HepG2 (cell line): ENCODE data around the gene GFPT1. TPM values are rescaled to one million over a fixed set of nuclear protein-coding genes. Genes with fewer than 3 reads are reported as not detected.
A peak's percentile ranks its signal among the peaks of the same experiment; 100 is the strongest.

Source experiments
- ATM ChIP-seq: fragments of 450-650 bp; IDR thresholded peaks from 2 replicates; pipeline ENCODE4 v1.7.1; 2017; ENCODE audit warnings: mild to moderate bottlenecking, borderline replicate concordance
- CEBPZ ChIP-seq: IDR thresholded peaks from 2 replicates; pipeline ENCODE4 v1.6.1; 2012; ENCODE audit warnings: low read length, improper control_type of control experiment
- ELF3 ChIP-seq: IDR thresholded peaks from 2 replicates; pipeline ENCODE4 v1.6.1; 2016; ENCODE audit warnings: missing genetic modification reagents, missing compliant biosample characterization
- FOXC1 ChIP-seq: sonication (generic); formaldehyde crosslinking; IDR thresholded peaks from 2 replicates; pipeline ENCODE4 v1.8.0; 2022; ENCODE audit warnings: mild to moderate bottlenecking, missing genetic modification reagents, borderline replicate concordance
- KDM2A ChIP-seq: sonication (generic); formaldehyde crosslinking; IDR thresholded peaks from 2 replicates; pipeline ENCODE4 v1.4.0; 2020; ENCODE audit warnings: low read depth, missing genetic modification reagents, borderline replicate concordance
- MED8 ChIP-seq: sonication (generic); formaldehyde crosslinking; IDR thresholded peaks from 2 replicates; pipeline ENCODE4 v1.8.1; 2023; ENCODE audit warnings: mild to moderate bottlenecking, missing genetic modification reagents; ENCODE audit not compliant: insufficient replicate concordance
- MEIS1 ChIP-seq: sonication (generic); formaldehyde crosslinking; IDR thresholded peaks from 2 replicates; pipeline ENCODE4 v1.9.0; 2021; ENCODE audit warnings: mild to moderate bottlenecking, missing genetic modification reagents, moderate library complexity, borderline replicate concordance
- NFAT5 ChIP-seq: sonication (generic); formaldehyde crosslinking; IDR thresholded peaks from 2 replicates; pipeline ENCODE4 v1.4.0; 2020; ENCODE audit warnings: missing genetic modification reagents
- PRPF4 ChIP-seq: fragments of 200-400 bp; formaldehyde crosslinking; IDR thresholded peaks from 2 replicates; pipeline ENCODE4 v1.6.1; 2016; ENCODE audit warnings: low read length, low read depth; ENCODE audit not compliant: poor library complexity, severe bottlenecking
- RAD51 ChIP-seq: fragments of 450-650 bp; IDR thresholded peaks from 2 replicates; pipeline ENCODE4 v1.6.1; 2016; ENCODE audit warnings: borderline replicate concordance
- SOX6 ChIP-seq, 2 experiments: fragments of 450-650 bp in 1 of 2; sonication (generic) in 1 of 2; formaldehyde crosslinking in 1 of 2; IDR thresholded peaks; 2 replicates each; pipeline versions ENCODE4 v1.4.0 to v1.6.1; 2017 to 2020; ENCODE audit warnings: antibody characterized with exemption in 1 of 2, mild to moderate bottlenecking in 1 of 2, missing genetic modification reagents in 1 of 2
- SP5 ChIP-seq: IDR thresholded peaks from 2 replicates; pipeline ENCODE4 v1.6.1; 2016; ENCODE audit warnings: low read depth, borderline replicate concordance
- USF2 ChIP-seq, 2 experiments: sonication (generic) in 1 of 2; formaldehyde crosslinking in 1 of 2; IDR thresholded peaks; 2 replicates each; pipeline versions ENCODE4 v1.5.1 to v1.6.1; 2011 to 2020; ENCODE audit warnings: borderline replicate concordance in 1 of 2, low read depth in 1 of 2, low read length in 1 of 2, mild to moderate bottlenecking in 1 of 2, missing genetic modification reagents in 1 of 2, moderate library complexity in 1 of 2
- ZNF296 ChIP-seq: sonication (generic); formaldehyde crosslinking; conservative IDR thresholded peaks from 2 replicates; pipeline ENCODE4 v1.5.0; 2020; ENCODE audit warnings: mild to moderate bottlenecking, missing genetic modification reagents
- ZNF432 ChIP-seq: sonication (generic); formaldehyde crosslinking; IDR thresholded peaks from 2 replicates; pipeline ENCODE4 v1.5.0; 2020; ENCODE audit warnings: missing genetic modification reagents, mild to moderate bottlenecking, borderline replicate concordance
- ZNF7 ChIP-seq: IDR thresholded peaks from 2 replicates; pipeline ENCODE4 v1.6.1; 2016; ENCODE audit warnings: missing biosample characterization, missing genetic modification reagents
- ZNF883 ChIP-seq: sonication (generic); formaldehyde crosslinking; IDR thresholded peaks from 2 replicates; pipeline ENCODE4 v1.5.1; 2020; ENCODE audit warnings: mild to moderate bottlenecking, missing genetic modification reagents; ENCODE audit errors: not compliant biosample characterization
- polyA plus RNA-seq, 8 experiments: library from polyadenylated mRNA; depleted of rRNA in 3 of 8; stranded (reverse) in 7 of 8; unstranded in 1 of 8; fragments of >200 nt; fragmentation: Illumina TruSeq in 4 of 8; extraction: Trizol in 4 of 8; gene quantifications; 2 replicates each; pipeline versions ENCODE4 v1.2.1 to v1.2.3, GENCODE V29; 2011 to 2016; ENCODE audit warnings: low read depth in 4 of 8, missing spikeins in 1 of 8, mixed read lengths in 1 of 8; ENCODE audit not compliant: insufficient read depth in 1 of 8
- total RNA-seq, 5 experiments: library from RNA; depleted of rRNA; stranded (reverse); fragments of >200 nt; fragmentation: Illumina TruSeq; extraction: Trizol; gene quantifications; 2 replicates each; pipeline ENCODE4 v1.2.3, GENCODE V29; 2016; ENCODE audit warnings: low read depth in 1 of 5

Gene GFPT1
- total and polyA plus RNA-seq, 2 of the 13 experiments (the other 11 are each of a cell fraction or from before 2014, with no cell fraction given), result 24.0 to 84.9 TPM

- no peak for TF ChIP-seq USF2 (IDR thresholded peaks at IDR 0.05; ENCODE audit: low read depth, low read length)
- no peak for TF ChIP-seq USF2 (CRISPR knock-in tag; IDR thresholded peaks at IDR 0.05; ENCODE audit: borderline replicate concordance)
- no peak for TF ChIP-seq ZNF883
- 0 out of 2 replicates have a peak, but pooled peaks have one; percentile 20 for TF ChIP-seq ELF3 (CRISPR knock-in tag)
- no peak for TF ChIP-seq MEIS1
- TF ChIP-seq CEBPZ, result no peak
- TF ChIP-seq SP5 (CRISPR knock-in tag), result no peak; the same call in 1 of the 2 replicates
- TF ChIP-seq FOXC1 (CRISPR knock-in tag), result no peak
- TF ChIP-seq ZNF7 (CRISPR knock-in tag), result no peak
- no peak for TF ChIP-seq NFAT5 (CRISPR knock-in tag)
- TF ChIP-seq KDM2A, result 0 out of 2 replicates have a peak, but pooled peaks have one; percentile 21
- 0 out of 2 replicates have a peak, but pooled peaks have one; percentile 41 for TF ChIP-seq ZNF296 (CRISPR knock-in tag)
- TF ChIP-seq PRPF4, result no peak
- TF ChIP-seq SOX6 (IDR thresholded peaks at IDR 0.05), result no peak
- peak; percentile 90 for TF ChIP-seq SOX6 (CRISPR knock-in tag; IDR thresholded peaks at IDR 0.05)
- no peak for TF ChIP-seq ZNF432 (CRISPR knock-in tag)
- TF ChIP-seq RAD51, result no peak
- TF ChIP-seq ATM, result no peak
- peak; percentile 84 for TF ChIP-seq MED8 (CRISPR knock-in tag)
Observed at GRCh38 chr2:69279931-69280681, 106.9 kb downstream of the GFPT1 start (continued).
